Measurements from ENCODE around the gene TUT4.

- TF ChIP-seq CTCF (IDR thresholded peaks at IDR 0.05), result no peak
- TF ChIP-seq EP300 (IDR thresholded peaks at IDR 0.05), result no peak
- no peak for TF ChIP-seq POLR2A (IDR thresholded peaks at IDR 0.05)
- no peak for TF ChIP-seq POLR2AphosphoS5 (IDR thresholded peaks at IDR 0.05)
Observed at GRCh38 chr1:52562766-52563165, 9.9 kb upstream of the TUT4 start.

Measured in suprapubic skin (tissue), 4 donors.